Parathyroid adenoma (tissue), 2 donors: Measurements from ENCODE around the gene ASB1.

Experiments
- H2AFZ ChIP-seq: fragments of 300-600 bp; sonication (generic); one replicate; pipeline ENCODE4 v1.7.0; 2017; ENCODE audit warnings: antibody characterized with exemption, mild to moderate bottlenecking
- H3K27ac ChIP-seq: fragments of 300-600 bp; sonication (generic); one replicate; pipeline ENCODE4 v1.7.0; 2017
- H3K27me3 ChIP-seq: fragments of 300-600 bp; sonication (generic); one replicate; pipeline ENCODE4 v1.7.0; 2017; ENCODE audit warnings: low read length; ENCODE audit not compliant: control insufficient read depth, insufficient read depth
- H3K36me3 ChIP-seq: fragments of 300-600 bp; sonication (generic); one replicate; pipeline ENCODE4 v1.7.0; 2017; ENCODE audit warnings: low read length; ENCODE audit not compliant: control insufficient read depth, insufficient read depth
- H3K4me1 ChIP-seq: fragments of 300-600 bp; sonication (generic); one replicate; pipeline ENCODE4 v1.7.0; 2017; ENCODE audit warnings: control low read depth
- H3K4me2 ChIP-seq: fragments of 300-600 bp; sonication (generic); one replicate; pipeline ENCODE4 v1.7.0; 2017; ENCODE audit warnings: low read length
- H3K4me3 ChIP-seq: fragments of 300-600 bp; sonication (generic); one replicate; pipeline ENCODE4 v1.7.0; 2017; ENCODE audit warnings: low read depth, low read length
- H3K79me2 ChIP-seq: fragments of 300-600 bp; sonication (generic); one replicate; pipeline ENCODE4 v1.7.0; 2017; ENCODE audit warnings: control low read depth
- H3K9ac ChIP-seq: fragments of 300-600 bp; sonication (generic); one replicate; pipeline ENCODE4 v1.7.0; 2017; ENCODE audit warnings: mild to moderate bottlenecking
- H3K9me3 ChIP-seq: fragments of 300-600 bp; sonication (generic); one replicate; pipeline ENCODE4 v1.7.0; 2017; ENCODE audit warnings: low read length; ENCODE audit not compliant: control insufficient read depth
- TF ChIP-seq, protein P1 (sequence below): fragments of 300-600 bp; sonication (generic); IDR thresholded peaks from one replicate; pipeline ENCODE4 v1.7.0; 2017; ENCODE audit warnings: antibody characterized with exemption, mild to moderate bottlenecking
- donor health status: primary hyperparathyroidism.

Gene ASB1

DNA sequence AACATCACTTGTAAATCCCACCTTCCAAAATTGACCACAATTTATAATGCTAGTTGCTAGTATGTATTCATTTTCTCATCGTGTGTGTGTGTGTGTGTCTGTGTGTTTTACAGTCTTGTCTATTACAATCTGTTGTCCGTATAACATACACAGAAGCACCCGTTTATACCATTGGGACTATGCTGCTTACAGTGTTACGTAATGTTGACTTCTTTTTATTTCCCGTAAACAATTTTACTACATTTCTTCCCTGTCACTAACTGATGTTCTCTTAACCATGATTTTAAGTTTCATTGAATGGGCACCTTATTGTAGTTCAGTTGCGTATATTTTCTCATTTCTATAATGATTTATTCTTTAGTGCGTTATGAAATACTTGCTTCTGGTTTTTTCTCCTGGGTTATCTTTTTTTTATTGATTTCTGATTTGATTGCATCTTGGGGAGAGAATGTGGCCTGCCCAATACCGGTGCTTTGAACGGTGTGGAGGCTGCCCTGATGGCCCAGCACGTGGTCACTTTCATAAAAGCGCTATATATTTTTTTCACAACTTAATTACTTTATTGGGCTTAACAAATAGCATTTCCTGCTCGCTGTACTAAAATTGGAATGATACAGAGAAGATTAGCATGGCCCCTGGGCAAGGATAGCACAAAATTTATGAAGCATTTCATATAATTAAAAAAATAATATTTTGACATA lies 14.5 kb upstream of the ASB1 start:
- H3K9me3 ChIP-seq = no peaks in the 10 kb centered on the region
- H3K4me1 ChIP-seq = no peaks in the 10 kb centered on the region
- H2AFZ ChIP-seq = no peak overlapping the region
- H3K79me2 ChIP-seq = no peaks in the 10 kb centered on the region
- TF ChIP-seq, protein P1, sequence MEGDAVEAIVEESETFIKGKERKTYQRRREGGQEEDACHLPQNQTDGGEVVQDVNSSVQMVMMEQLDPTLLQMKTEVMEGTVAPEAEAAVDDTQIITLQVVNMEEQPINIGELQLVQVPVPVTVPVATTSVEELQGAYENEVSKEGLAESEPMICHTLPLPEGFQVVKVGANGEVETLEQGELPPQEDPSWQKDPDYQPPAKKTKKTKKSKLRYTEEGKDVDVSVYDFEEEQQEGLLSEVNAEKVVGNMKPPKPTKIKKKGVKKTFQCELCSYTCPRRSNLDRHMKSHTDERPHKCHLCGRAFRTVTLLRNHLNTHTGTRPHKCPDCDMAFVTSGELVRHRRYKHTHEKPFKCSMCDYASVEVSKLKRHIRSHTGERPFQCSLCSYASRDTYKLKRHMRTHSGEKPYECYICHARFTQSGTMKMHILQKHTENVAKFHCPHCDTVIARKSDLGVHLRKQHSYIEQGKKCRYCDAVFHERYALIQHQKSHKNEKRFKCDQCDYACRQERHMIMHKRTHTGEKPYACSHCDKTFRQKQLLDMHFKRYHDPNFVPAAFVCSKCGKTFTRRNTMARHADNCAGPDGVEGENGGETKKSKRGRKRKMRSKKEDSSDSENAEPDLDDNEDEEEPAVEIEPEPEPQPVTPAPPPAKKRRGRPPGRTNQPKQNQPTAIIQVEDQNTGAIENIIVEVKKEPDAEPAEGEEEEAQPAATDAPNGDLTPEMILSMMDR = no peak
- H3K4me3 ChIP-seq = no peak overlapping the region
- no peak overlapping the region for H3K4me2 ChIP-seq
- H3K27ac ChIP-seq = no peak overlapping the region
- no peaks in the 10 kb centered on the region for H3K27me3 ChIP-seq
- no peak overlapping the region for H3K9ac ChIP-seq
- H3K36me3 ChIP-seq = no peaks in the 10 kb centered on the region

DNA sequence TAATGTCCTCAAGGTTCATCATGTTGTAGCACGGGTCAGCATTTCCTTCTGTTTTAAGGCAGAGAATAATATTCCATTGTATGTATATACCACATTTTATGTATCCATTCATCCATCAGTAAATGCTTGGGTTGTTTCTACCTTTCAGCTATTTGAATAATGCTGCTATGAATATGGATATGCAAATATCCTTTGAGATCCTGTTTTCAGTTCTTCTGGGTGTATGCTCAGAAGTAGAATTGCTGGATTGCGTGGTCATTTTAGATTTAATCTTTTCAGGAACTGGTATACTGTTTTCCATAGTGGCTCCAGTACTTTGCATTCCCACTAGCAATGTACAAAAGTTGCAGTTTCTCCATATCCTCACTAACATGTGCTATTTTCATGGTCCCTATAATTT lies 13.4 kb upstream of the ASB1 start:
- no peak overlapping the region for H2AFZ ChIP-seq
- H3K27ac ChIP-seq = no peak overlapping the region
- H3K4me1 ChIP-seq = no peaks in the 10 kb centered on the region
- H3K4me2 ChIP-seq = no peak overlapping the region
- no peaks in the 10 kb centered on the region for H3K9me3 ChIP-seq
- no peak overlapping the region for H3K4me3 ChIP-seq
- no peak overlapping the region for H3K9ac ChIP-seq
- H3K27me3 ChIP-seq = no peaks in the 10 kb centered on the region
- TF ChIP-seq, protein P1 = no peak
- no peaks in the 10 kb centered on the region for H3K79me2 ChIP-seq
- no peaks in the 10 kb centered on the region for H3K36me3 ChIP-seq

DNA sequence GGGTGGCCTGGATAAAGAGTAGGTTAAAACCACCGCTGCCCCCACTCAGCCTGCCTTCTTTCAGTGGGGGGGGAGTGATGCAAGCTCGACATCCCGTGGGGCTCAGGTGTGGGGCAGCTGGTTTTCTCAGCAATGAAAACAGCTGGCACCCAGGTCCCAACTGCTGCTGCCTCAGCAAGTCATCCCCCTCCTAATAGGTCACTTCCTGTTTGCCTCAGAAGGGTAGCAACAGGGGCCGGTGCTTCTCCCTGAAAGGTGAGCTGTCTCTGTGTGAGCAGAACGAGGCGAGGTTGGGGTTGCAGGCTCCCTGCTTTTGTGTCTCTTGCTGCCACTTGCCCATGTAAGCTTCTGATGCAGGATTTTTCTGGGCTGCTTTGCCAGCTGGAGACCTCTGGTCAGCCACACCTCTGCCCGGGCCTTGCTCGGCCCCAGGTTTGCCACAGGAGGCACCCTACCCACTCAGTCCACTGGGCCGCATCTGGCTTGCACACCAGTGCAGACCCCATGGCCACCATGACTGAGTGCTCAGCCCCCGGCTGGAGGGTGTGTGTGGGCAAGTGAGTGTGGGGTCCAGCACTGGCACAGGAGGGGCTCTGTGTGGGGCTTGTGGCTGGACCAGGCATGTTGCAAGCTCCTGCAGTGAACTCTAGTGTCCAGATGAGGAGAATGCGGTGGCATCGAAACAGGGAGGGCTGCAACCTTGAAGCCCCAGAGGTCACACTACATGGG lies 11.5 kb upstream of the ASB1 start:
- H3K27me3 ChIP-seq = no peaks in the 10 kb centered on the region
- H3K9ac ChIP-seq = no peak overlapping the region
- H3K79me2 ChIP-seq = no peaks in the 10 kb centered on the region
- no peak overlapping the region for H3K27ac ChIP-seq
- no peak overlapping the region for H3K4me2 ChIP-seq
- H3K4me1 ChIP-seq = no peaks in the 10 kb centered on the region
- H3K36me3 ChIP-seq = no peaks in the 10 kb centered on the region
- TF ChIP-seq, protein P1 = no peak
- no peaks in the 10 kb centered on the region for H3K9me3 ChIP-seq
- no peak overlapping the region for H3K4me3 ChIP-seq
- H2AFZ ChIP-seq = no peak overlapping the region

DNA sequence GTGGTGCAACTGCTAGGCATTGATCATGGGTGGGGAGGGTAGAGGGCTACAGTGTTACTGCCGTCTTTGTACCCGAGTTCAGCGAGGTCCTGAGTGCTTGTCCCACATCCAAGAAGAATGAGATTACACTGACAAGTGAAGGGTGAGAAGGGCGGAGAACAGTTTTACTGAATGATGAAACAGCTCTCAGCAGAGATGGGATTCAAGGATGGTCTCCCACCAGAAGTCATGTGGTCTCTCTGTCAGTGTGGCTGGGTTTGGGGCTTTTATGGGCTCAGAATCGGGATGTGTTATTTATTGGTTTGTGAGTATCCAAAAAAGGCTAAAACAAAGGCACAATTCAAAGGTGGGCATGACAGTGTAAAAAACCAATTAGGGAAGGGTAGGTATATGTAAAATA lies 10.8 kb upstream of the ASB1 start:
- H3K9ac ChIP-seq = no peak overlapping the region
- no peak overlapping the region for H3K27ac ChIP-seq
- no peaks in the 10 kb centered on the region for H3K4me1 ChIP-seq
- no peaks in the 10 kb centered on the region for H3K9me3 ChIP-seq
- H3K4me3 ChIP-seq = no peak overlapping the region
- TF ChIP-seq, protein P1 = no peak
- H3K27me3 ChIP-seq = no peaks in the 10 kb centered on the region
- H3K4me2 ChIP-seq = no peak overlapping the region
- H3K36me3 ChIP-seq = no peaks in the 10 kb centered on the region
- no peak overlapping the region for H2AFZ ChIP-seq
- H3K79me2 ChIP-seq = no peaks in the 10 kb centered on the region
